ENCODE results near the gene CASP7.
"Not testable (repeated sequence)": the region's sequence is repeated elsewhere in the genome, so short reads cannot be mapped to it uniquely, and the experiment has no call there.

Gene CASP7

GRCh38 chr10:113651021-113651420 lies 28.7 kb upstream of the CASP7 start:
- Mint-ChIP-seq H3K4me3 (no peak overlapping the region), H3K27me3 (peaks cover 60% of the 10 kb centered on the region), H3K36me3 (ENCODE audit: insufficient read depth) (no peaks in the 10 kb centered on the region)

GRCh38 chr10:113651898-113652297 lies 27.8 kb upstream of the CASP7 start:
- no peaks in the 10 kb centered on the region for H3K9me3 Mint-ChIP-seq
- DNase-seq (ENCODE audit: low spot score in 2 of 2): no peak
- ATAC-seq (replicated peaks; ENCODE audit: extremely low read depth, poor library complexity, severe bottlenecking): no peak
- H3K27ac Mint-ChIP-seq (ENCODE audit: low read depth): no peak overlapping the region
- peaks cover 64% of the 10 kb centered on the region for H3K27me3 Mint-ChIP-seq
- no peak overlapping the region for H3K4me3 Mint-ChIP-seq
- H3K4me1 Mint-ChIP-seq: no peaks in the 10 kb centered on the region
- no peaks in the 10 kb centered on the region for H3K36me3 Mint-ChIP-seq (ENCODE audit: insufficient read depth)

More at GRCh38 chr10:113651021-113651420, 28.7 kb upstream of the CASP7 start:
- ATAC-seq (replicated peaks; ENCODE audit: extremely low read depth, poor library complexity, severe bottlenecking) (no peak), DNase-seq (ENCODE audit: low spot score in 2 of 2) (no peak)
- no peak overlapping the region for H3K27ac Mint-ChIP-seq (ENCODE audit: low read depth)
- no peaks in the 10 kb centered on the region for H3K9me3 Mint-ChIP-seq
- H3K4me1 Mint-ChIP-seq: no peaks in the 10 kb centered on the region

GRCh38 chr10:113652456-113652855 lies 27.3 kb upstream of the CASP7 start:
- not testable (repeated sequence) for H3K27ac Mint-ChIP-seq (ENCODE audit: low read depth); H3K4me1 Mint-ChIP-seq; H3K36me3 Mint-ChIP-seq (ENCODE audit: insufficient read depth); ATAC-seq (replicated peaks; ENCODE audit: extremely low read depth, poor library complexity, severe bottlenecking); DNase-seq (ENCODE audit: low spot score in 2 of 2); H3K9me3 Mint-ChIP-seq; H3K4me3 Mint-ChIP-seq
- peaks cover 60% of the 10 kb centered on the region for H3K27me3 Mint-ChIP-seq

- Mint-ChIP-seq H3K4me1 (no peaks in the 10 kb centered on the region), H3K27ac (ENCODE audit: low read depth) (no peak overlapping the region), H3K4me3 (no peak overlapping the region)
Observed at GRCh38 chr10:113656896-113657295, 22.8 kb upstream of the CASP7 start.

GRCh38 chr10:113657544-113657943 lies 22.2 kb upstream of the CASP7 start:
- H3K4me1 Mint-ChIP-seq: no peaks in the 10 kb centered on the region
- H3K36me3 Mint-ChIP-seq (ENCODE audit: insufficient read depth): no peaks in the 10 kb centered on the region
- H3K4me3 Mint-ChIP-seq: no peak overlapping the region
- H3K27ac Mint-ChIP-seq (ENCODE audit: low read depth): no peak overlapping the region
- ATAC-seq (replicated peaks; ENCODE audit: extremely low read depth, poor library complexity, severe bottlenecking) (no peak), DNase-seq (ENCODE audit: low spot score in 2 of 2) (no peak)
- H3K9me3 Mint-ChIP-seq: no peaks in the 10 kb centered on the region
- H3K27me3 Mint-ChIP-seq: peaks cover 47% of the 10 kb centered on the region

More at GRCh38 chr10:113656896-113657295, 22.8 kb upstream of the CASP7 start:
- Mint-ChIP-seq H3K9me3 (no peaks in the 10 kb centered on the region), H3K27me3 (peaks cover 45% of the 10 kb centered on the region), H3K36me3 (ENCODE audit: insufficient read depth) (no peaks in the 10 kb centered on the region)
- DNase-seq (ENCODE audit: low spot score in 2 of 2) (no peak), ATAC-seq (replicated peaks; ENCODE audit: extremely low read depth, poor library complexity, severe bottlenecking) (no peak)

- DNase-seq (ENCODE audit: low spot score in 2 of 2) (no peak), ATAC-seq (replicated peaks; ENCODE audit: extremely low read depth, poor library complexity, severe bottlenecking) (no peak)
- H3K27me3 Mint-ChIP-seq: peaks cover 43% of the 10 kb centered on the region
- H3K4me3 Mint-ChIP-seq: no peak overlapping the region
- H3K36me3 Mint-ChIP-seq (ENCODE audit: insufficient read depth): no peaks in the 10 kb centered on the region
- H3K9me3 Mint-ChIP-seq: no peaks in the 10 kb centered on the region
- H3K27ac Mint-ChIP-seq (ENCODE audit: low read depth): no peak overlapping the region
- no peaks in the 10 kb centered on the region for H3K4me1 Mint-ChIP-seq
Observed at GRCh38 chr10:113661332-113661731, 18.4 kb upstream of the CASP7 start.

- ATAC-seq (replicated peaks; ENCODE audit: extremely low read depth, poor library complexity, severe bottlenecking): no peak
Observed at GRCh38 chr10:113663142-113663541, 16.6 kb upstream of the CASP7 start.

GRCh38 chr10:113663908-113664307 lies 15.8 kb upstream of the CASP7 start, which contains the start of gene NRAP:
TSS of gene NRAP (minus strand) at chr10:113664041. CDS start at chr10:113663882, 159 bp downstream.
- Mint-ChIP-seq H3K27ac (ENCODE audit: low read depth) (no peak within 1 kb of the TSS), H3K27me3 (peaks cover 59% of the 10 kb centered on the region), H3K4me1 (no peaks in the 10 kb centered on the region), H3K4me3 (no peak within 1 kb of the TSS), H3K36me3 (ENCODE audit: insufficient read depth) (no peaks in the 10 kb centered on the region), H3K9me3 (no peaks in the 10 kb centered on the region)
- DNase-seq (ENCODE audit: low spot score in 2 of 2) (no peak), ATAC-seq (replicated peaks; ENCODE audit: extremely low read depth, poor library complexity, severe bottlenecking) (no peak)

More at GRCh38 chr10:113663142-113663541, 16.6 kb upstream of the CASP7 start:
- no peak overlapping the region for H3K4me3 Mint-ChIP-seq
- no peaks in the 10 kb centered on the region for H3K4me1 Mint-ChIP-seq
- H3K9me3 Mint-ChIP-seq: no peaks in the 10 kb centered on the region
- no peak overlapping the region for H3K27ac Mint-ChIP-seq (ENCODE audit: low read depth)
- peaks cover 51% of the 10 kb centered on the region for H3K27me3 Mint-ChIP-seq
- H3K36me3 Mint-ChIP-seq (ENCODE audit: insufficient read depth): no peaks in the 10 kb centered on the region
- no peak for DNase-seq (ENCODE audit: low spot score in 2 of 2)

- DNase-seq (ENCODE audit: low spot score in 2 of 2): no peak
- no peak for ATAC-seq (replicated peaks; ENCODE audit: extremely low read depth, poor library complexity, severe bottlenecking)
- Mint-ChIP-seq H3K27ac (ENCODE audit: low read depth) (no peak overlapping the region), H3K36me3 (ENCODE audit: insufficient read depth) (no peaks in the 10 kb centered on the region), H3K4me3 (no peak overlapping the region), H3K9me3 (peaks cover 2% of the 10 kb centered on the region), H3K27me3 (peaks cover 64% of the 10 kb centered on the region), H3K4me1 (no peaks in the 10 kb centered on the region)
Observed at GRCh38 chr10:113665352-113665751, 14.4 kb upstream of the CASP7 start.

GRCh38 chr10:113665806-113666354 lies 13.8 kb upstream of the CASP7 start:
- H3K27ac Mint-ChIP-seq (ENCODE audit: low read depth): no peak overlapping the region
- H3K4me3 Mint-ChIP-seq: no peak overlapping the region
- no peak for DNase-seq (ENCODE audit: low spot score in 2 of 2)
- ATAC-seq (replicated peaks; ENCODE audit: extremely low read depth, poor library complexity, severe bottlenecking): no peak
- peaks cover 70% of the 10 kb centered on the region for H3K27me3 Mint-ChIP-seq
- H3K36me3 Mint-ChIP-seq (ENCODE audit: insufficient read depth): no peaks in the 10 kb centered on the region
- H3K4me1 Mint-ChIP-seq: no peaks in the 10 kb centered on the region
- H3K9me3 Mint-ChIP-seq: peaks cover 6% of the 10 kb centered on the region

- no peaks in the 10 kb centered on the region for H3K36me3 Mint-ChIP-seq (ENCODE audit: insufficient read depth)
- H3K4me1 Mint-ChIP-seq: no peaks in the 10 kb centered on the region
- ATAC-seq (replicated peaks; ENCODE audit: extremely low read depth, poor library complexity, severe bottlenecking): no peak
- no peak for DNase-seq (ENCODE audit: low spot score in 2 of 2)
- peaks cover 72% of the 10 kb centered on the region for H3K27me3 Mint-ChIP-seq
- no peak overlapping the region for H3K4me3 Mint-ChIP-seq
- H3K27ac Mint-ChIP-seq (ENCODE audit: low read depth): no peak overlapping the region
- peaks cover 6% of the 10 kb centered on the region for H3K9me3 Mint-ChIP-seq
Observed at GRCh38 chr10:113666682-113667252, 12.9 kb upstream of the CASP7 start.

GRCh38 chr10:113680190-113681111 lies 739 bp downstream of the CASP7 start:
- Mint-ChIP-seq H3K9me3 (peaks cover 6% of the 10 kb centered on the region), H3K27ac (ENCODE audit: low read depth) (peak overlapping the region; percentile 85), H3K4me3 (peak overlapping the region; percentile 81), H3K4me1 (peaks cover 62% of the 10 kb centered on the region), H3K36me3 (ENCODE audit: insufficient read depth) (peaks cover 9% of the 10 kb centered on the region), H3K27me3 (no peaks in the 10 kb centered on the region)
- ATAC-seq (replicated peaks; ENCODE audit: extremely low read depth, poor library complexity, severe bottlenecking): peak; percentile 13
- DNase-seq (ENCODE audit: low spot score in 2 of 2): no peak

Measured in central memory CD8-positive, alpha-beta T cell (primary cell).